ENCODE data around the gene KLHL22. TPM values are rescaled to one million over a fixed set of nuclear protein-coding genes. Genes with fewer than 3 reads are reported as not detected.

The KLHL22 gene
- total RNA-seq, 1 experiment from 2014 or later, result 14.5 TPM

DNA sequence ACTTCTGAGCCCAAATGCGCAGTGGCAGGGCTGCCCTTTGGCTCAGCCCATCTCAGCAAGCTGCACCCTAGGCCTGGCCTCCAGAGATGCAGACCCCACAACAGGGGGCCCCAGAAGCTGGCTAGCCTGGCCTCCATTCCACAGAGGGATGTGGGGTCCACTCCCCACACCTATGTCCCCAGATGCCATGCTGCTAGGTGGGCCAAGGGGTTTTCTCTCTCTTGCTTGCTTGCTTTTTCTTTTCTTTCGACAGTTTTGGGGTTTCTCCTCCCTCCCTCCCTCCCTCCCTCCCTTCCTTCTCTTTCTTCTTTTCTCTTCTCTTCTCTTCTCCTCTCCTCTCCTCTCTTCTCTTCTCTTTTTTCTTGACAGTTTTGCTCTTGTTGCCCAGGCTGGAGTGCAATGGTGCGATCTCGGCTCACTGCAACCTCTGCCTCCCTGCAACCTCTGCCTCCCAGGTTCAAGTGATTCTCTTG is 67.6 kb downstream of the KLHL22 start:
- H3K4me3 ChIP-seq (ENCODE audit: low read depth in 2 of 2, low read length in 2 of 2), result no peak overlapping the region
- ChIA-PET CTCF (no interaction called here), POLR2A (no interaction called here)
- TF ChIP-seq SIN3A (IDR thresholded peaks at IDR 0.05; ENCODE audit: borderline replicate concordance, insufficient read depth, low read depth, low read length) (no peak), CTCF (IDR thresholded peaks at IDR 0.05) (no peak), POLR2AphosphoS5 (IDR thresholded peaks at IDR 0.05; ENCODE audit: low read depth, low read length) (no peak), TCF7L2 (IDR thresholded peaks at IDR 0.05; ENCODE audit: low read depth, low read length) (no peak)
- TF ChIP-seq, protein P1, sequence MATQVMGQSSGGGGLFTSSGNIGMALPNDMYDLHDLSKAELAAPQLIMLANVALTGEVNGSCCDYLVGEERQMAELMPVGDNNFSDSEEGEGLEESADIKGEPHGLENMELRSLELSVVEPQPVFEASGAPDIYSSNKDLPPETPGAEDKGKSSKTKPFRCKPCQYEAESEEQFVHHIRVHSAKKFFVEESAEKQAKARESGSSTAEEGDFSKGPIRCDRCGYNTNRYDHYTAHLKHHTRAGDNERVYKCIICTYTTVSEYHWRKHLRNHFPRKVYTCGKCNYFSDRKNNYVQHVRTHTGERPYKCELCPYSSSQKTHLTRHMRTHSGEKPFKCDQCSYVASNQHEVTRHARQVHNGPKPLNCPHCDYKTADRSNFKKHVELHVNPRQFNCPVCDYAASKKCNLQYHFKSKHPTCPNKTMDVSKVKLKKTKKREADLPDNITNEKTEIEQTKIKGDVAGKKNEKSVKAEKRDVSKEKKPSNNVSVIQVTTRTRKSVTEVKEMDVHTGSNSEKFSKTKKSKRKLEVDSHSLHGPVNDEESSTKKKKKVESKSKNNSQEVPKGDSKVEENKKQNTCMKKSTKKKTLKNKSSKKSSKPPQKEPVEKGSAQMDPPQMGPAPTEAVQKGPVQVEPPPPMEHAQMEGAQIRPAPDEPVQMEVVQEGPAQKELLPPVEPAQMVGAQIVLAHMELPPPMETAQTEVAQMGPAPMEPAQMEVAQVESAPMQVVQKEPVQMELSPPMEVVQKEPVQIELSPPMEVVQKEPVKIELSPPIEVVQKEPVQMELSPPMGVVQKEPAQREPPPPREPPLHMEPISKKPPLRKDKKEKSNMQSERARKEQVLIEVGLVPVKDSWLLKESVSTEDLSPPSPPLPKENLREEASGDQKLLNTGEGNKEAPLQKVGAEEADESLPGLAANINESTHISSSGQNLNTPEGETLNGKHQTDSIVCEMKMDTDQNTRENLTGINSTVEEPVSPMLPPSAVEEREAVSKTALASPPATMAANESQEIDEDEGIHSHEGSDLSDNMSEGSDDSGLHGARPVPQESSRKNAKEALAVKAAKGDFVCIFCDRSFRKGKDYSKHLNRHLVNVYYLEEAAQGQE (IDR thresholded peaks at IDR 0.05; ENCODE audit: insufficient read depth in 1 of 2, low read depth in 2 of 2, low read length in 1 of 2), result no peak
- no peaks in the 10 kb centered on the region for H3K27me3 ChIP-seq (ENCODE audit: control insufficient read depth, insufficient read depth, low read length)
- no peaks in the 10 kb centered on the region; the same call in 1 of the 2 replicates for H3K4me1 ChIP-seq (ENCODE audit: control insufficient read depth, insufficient read depth, low read length)
- H3K9me3 ChIP-seq (ENCODE audit: control insufficient read depth, insufficient read depth, low read depth, low read length), result no peaks in the 10 kb centered on the region
- in situ Hi-C loops (cut with HindIII; ENCODE audit: low pct_unique_long_range_greater_than_20kb, low sequenced_read_pairs), result no loop called here
- no peak for ATAC-seq
- H3K27ac ChIP-seq (ENCODE audit: low read length), result no peak overlapping the region
- no peaks in the 10 kb centered on the region for H3K36me3 ChIP-seq (ENCODE audit: control insufficient read depth, insufficient read depth, low read length)
- intact Hi-C loops (cut with micrococcal nuclease; ENCODE audit: unreplicated experiment), result no loop called here
- no TSS peak for BruUV-seq (replicated peaks)
- no peak for DNase-seq (ENCODE audit: low read depth, low spot score)

DNA sequence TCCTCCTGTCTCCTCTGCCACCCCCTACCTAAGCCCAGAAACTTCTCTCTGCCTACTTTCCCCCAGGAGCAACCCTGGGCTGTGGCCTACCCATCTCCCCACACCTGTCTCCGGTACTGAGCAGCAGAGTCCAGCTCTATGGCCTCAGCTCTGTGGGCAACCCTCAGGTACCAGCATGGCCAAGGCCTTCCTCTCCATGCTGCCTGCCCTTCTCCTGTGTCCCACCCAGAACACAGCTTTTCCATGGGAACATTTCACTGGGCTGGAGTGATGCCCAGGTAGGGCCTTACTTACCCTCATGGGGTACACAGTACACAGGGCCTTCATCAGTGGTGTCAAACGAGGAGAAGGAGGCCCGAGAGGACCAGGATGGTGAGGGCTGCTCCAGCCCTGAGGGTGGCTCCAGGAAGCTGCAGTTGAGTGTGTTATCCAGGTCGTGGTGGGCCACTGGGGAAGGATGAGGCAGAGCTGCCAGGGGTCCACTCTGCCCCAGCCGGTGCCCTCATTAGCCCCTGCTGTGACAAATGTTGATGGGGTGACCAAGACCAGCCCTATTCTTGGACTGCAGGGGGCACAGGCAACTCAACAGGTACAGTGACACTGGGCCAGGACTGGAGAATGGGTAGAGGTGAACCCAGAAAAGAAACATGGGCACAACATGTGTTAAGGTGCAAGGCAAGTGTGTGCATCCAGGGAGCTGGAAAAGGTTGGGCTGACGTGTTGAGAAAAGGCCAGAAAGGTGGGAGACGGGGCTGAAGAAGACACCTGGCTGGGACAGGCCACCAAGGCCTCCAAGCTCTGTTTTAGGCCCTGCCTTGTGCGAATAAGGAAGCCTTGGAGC is 68.3 kb downstream of the KLHL22 start:
- no peaks in the 10 kb centered on the region for H3K9me3 ChIP-seq (ENCODE audit: control insufficient read depth, insufficient read depth, low read depth, low read length)
- no peak for DNase-seq (ENCODE audit: low read depth, low spot score)
- CTCF ChIA-PET, result no interaction called here
- no peaks in the 10 kb centered on the region; the same call in 1 of the 2 replicates for H3K4me1 ChIP-seq (ENCODE audit: control insufficient read depth, insufficient read depth, low read length)
- no TSS peak for BruUV-seq (replicated peaks)
- TF ChIP-seq SIN3A (IDR thresholded peaks at IDR 0.05; ENCODE audit: borderline replicate concordance, insufficient read depth, low read depth, low read length), result no peak
- TF ChIP-seq, protein P1 (IDR thresholded peaks at IDR 0.05; ENCODE audit: insufficient read depth in 1 of 2, low read depth in 2 of 2, low read length in 1 of 2), result no peak
- TF ChIP-seq TCF7L2 (IDR thresholded peaks at IDR 0.05; ENCODE audit: low read depth, low read length), result no peak
- no peak for TF ChIP-seq POLR2AphosphoS5 (IDR thresholded peaks at IDR 0.05; ENCODE audit: low read depth, low read length)
- TF ChIP-seq CTCF (IDR thresholded peaks at IDR 0.05), result no peak
- in situ Hi-C loops (cut with HindIII; ENCODE audit: low pct_unique_long_range_greater_than_20kb, low sequenced_read_pairs) (no loop called here), intact Hi-C loops (cut with micrococcal nuclease; ENCODE audit: unreplicated experiment) (no loop called here)
- POLR2A ChIA-PET, result no interaction called here
- H3K27me3 ChIP-seq (ENCODE audit: control insufficient read depth, insufficient read depth, low read length), result no peaks in the 10 kb centered on the region
- no peaks in the 10 kb centered on the region for H3K36me3 ChIP-seq (ENCODE audit: control insufficient read depth, insufficient read depth, low read length)
- H3K4me3 ChIP-seq (ENCODE audit: low read depth in 2 of 2, low read length in 2 of 2), result no peak overlapping the region
- H3K27ac ChIP-seq (ENCODE audit: low read length), result no peak overlapping the region
- no peak for ATAC-seq

Data from Panc1 (cell line).